ENCODE data around the gene METRNL.
"Not testable (repeated sequence)": the region's sequence is repeated elsewhere in the genome, so short reads cannot be mapped to it uniquely, and the experiment has no call there.

METRNL gene

GRCh38 chr17:83108709-83109108 lies 29.3 kb downstream of the METRNL start:
- DNase-seq (ENCODE audit: low read depth) = no peak

GRCh38 chr17:83109386-83109785 lies 30.0 kb downstream of the METRNL start:
- no peak for DNase-seq (ENCODE audit: low read depth)

GRCh38 chr17:83109793-83110645 lies 30.6 kb downstream of the METRNL start:
- DNase-seq (ENCODE audit: low read depth) = peak; percentile 96

GRCh38 chr17:83110735-83111134 lies 31.3 kb downstream of the METRNL start:
- no peak for DNase-seq (ENCODE audit: low read depth)

GRCh38 chr17:83111516-83112282 lies 32.3 kb downstream of the METRNL start:
- DNase-seq (ENCODE audit: low read depth) = no peak

DNA sequence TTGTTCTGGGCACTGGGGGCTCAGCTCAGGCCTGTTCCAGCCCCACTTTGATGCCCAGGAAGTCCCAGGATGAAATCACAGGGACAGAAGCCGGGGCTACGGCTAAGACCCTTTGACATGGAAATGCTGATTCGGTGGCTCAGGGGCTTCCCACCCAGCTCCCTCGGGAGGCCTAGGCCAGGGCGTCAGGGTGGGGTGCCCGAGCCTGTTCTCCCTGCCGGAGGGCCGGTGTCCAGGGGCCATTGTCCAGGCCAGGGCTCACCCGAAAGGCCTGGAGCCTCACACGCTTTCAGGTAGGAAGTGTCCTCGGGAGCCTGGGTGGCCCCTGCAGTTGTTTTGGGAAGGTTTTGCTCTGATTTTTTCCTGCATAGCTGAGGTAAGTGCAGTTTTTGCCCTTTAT lies 34.0 kb downstream of the METRNL start:
- no peak for DNase-seq (ENCODE audit: low read depth)

DNA sequence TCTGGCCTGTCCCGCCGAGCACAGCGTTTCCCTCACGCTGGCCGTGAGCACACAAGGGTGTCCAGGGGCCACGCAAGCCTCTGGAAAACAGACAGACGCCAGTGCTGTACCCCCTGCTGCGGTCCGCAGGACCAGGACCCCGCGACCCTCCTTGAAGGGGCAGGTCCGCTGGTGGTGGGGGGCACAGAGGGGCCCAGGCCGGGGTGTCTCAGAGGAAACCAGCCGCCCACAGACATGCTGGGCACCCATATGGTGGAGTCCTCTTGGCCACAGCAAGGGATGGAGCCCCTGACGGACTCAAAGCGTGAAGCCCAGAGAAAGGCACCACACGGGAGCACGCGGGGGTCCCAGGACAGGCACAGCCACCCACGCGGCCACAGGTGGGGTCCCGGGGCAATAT lies 34.4 kb downstream of the METRNL start:
- DNase-seq (ENCODE audit: low read depth) = no peak

- no peak for DNase-seq (ENCODE audit: low read depth)
Observed at GRCh38 chr17:83114706-83115105, 35.3 kb downstream of the METRNL start.

- DNase-seq (ENCODE audit: low read depth) = no peak
Observed at GRCh38 chr17:83115202-83115651, 35.8 kb downstream of the METRNL start.

- DNase-seq (ENCODE audit: low read depth) = no peak
Observed at GRCh38 chr17:83115832-83116231, 36.4 kb downstream of the METRNL start.

DNA sequence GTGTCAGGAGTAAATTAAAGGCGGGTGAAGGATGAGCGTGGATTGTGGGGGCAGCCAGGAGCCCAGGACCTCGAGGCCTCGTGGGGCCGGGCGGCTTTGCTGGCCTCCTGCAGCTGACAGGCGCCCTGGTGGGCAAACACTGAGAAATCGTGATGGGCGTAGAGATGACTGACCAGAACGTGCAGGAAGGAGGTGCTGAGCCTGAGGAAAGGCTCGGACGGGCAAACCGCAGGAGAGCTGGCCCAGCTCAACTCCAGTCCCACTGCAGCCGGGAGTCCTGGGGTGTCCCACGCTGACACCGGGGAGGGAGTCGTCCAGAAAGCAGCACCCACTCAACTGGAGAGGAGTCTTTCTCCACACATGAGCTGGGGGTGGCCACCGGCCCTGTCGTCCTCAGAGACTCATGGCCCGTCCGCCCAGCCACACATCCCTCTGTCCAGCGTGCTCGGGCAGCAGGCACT lies 36.9 kb downstream of the METRNL start:
- DNase-seq (ENCODE audit: low read depth) = no peak

DNA sequence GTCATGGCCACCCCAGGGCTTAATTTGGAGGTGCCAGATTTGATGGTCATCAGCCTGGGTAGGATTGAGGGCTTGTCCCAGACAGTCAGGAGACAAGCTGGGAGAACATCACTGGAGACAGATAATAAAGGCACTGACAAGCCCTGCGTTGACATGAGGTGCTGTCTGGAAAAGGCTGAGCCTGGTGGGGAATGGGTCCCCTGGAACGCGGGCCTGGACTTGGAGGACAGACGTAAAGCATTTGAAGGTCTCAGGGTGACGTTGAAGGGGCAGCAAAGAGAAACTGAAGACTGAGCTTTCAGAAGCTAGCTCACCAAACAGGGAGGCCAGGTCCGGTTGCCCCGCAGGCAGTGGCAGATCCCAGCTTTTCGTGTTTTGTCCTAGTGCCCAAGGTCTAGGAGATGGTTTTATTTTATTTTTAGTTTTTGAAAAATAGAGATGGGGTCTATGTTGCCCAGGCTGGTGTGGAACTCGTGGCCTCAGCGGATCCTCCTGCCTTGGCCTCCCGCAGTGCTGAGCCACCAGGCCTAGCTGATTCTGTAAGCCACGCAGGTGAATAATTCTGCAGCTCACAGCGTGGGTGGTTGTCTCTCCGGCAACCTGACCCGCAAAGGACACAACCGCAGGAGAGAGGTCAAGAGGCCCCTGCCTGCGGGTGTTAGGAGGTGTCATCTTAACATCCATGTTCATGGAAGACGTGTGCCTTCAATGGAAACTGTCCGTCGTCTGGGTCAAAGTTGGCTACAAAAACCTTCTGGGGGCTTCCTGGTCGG lies 37.6 kb downstream of the METRNL start:
- DNase-seq (ENCODE audit: low read depth) = no peak

DNA sequence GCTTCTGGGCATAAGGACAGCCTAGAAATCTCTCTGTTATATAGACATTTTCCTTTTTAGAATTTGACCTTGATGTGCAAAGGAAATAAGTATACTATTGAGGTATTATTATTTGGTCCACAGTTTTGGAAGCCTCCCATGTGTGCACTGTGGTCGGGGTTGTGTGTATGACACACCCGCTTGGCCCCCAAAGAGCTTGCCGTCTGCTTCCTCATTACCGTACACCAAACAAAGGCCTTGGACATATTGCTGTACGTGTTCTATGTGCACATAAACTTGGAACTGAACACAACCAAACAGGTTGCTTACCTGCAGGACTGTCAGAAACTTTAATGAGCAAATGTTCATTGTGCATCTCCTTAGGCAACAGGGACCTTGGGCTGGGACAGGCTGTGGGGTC lies 38.2 kb downstream of the METRNL start:
- no peak for DNase-seq (ENCODE audit: low read depth)

- no peak for DNase-seq (ENCODE audit: low read depth)
Observed at GRCh38 chr17:83118071-83118841, 38.8 kb downstream of the METRNL start.

DNA sequence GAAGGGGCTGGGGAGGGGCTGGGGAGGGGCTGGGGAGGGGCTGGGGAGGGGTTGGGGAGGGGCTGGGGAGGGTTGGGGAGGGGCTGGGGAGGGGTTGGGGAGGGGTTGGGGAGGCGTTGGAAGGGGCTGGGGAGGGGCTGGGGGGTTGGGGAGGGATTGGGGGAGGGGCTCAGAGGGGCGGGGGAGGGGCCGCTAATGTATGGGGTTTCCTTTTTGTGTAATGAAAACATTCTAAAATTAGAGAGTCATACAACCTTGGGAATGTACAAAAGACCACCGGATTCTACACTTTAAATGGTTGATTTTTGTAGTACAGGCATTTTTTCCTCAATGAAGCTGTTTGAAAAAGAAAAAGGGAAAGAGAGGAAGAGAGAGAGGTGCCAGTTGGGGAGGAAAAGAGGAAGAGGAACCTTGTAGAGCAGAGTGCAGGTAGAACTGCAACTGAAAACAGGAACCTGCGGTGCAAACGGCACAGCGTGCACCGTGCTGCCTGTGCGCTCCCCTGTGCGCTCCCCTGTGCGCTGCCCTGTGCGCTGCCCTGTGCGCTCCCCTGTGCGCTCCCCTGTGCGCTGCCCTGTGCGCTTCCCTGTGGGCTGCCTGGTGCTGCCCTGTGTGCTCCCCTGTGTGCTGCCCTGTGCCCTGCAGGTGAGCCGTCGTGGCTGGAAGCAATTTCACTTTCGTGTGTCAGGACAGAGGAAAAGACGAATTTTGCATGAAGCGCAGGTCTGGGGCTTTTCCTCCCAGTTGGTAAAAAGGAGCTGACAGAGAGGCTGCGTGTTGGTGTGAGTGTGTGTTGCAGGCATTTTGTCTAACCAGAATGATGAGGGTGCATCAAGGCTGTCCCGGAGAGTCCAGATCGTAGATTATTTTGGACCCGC lies 40.8 kb downstream of the METRNL start:
- no peak for DNase-seq (ENCODE audit: low read depth)

- DNase-seq (ENCODE audit: low read depth) = not testable (repeated sequence)
Observed at GRCh38 chr17:83121473-83121872, 42.1 kb downstream of the METRNL start.

DNA sequence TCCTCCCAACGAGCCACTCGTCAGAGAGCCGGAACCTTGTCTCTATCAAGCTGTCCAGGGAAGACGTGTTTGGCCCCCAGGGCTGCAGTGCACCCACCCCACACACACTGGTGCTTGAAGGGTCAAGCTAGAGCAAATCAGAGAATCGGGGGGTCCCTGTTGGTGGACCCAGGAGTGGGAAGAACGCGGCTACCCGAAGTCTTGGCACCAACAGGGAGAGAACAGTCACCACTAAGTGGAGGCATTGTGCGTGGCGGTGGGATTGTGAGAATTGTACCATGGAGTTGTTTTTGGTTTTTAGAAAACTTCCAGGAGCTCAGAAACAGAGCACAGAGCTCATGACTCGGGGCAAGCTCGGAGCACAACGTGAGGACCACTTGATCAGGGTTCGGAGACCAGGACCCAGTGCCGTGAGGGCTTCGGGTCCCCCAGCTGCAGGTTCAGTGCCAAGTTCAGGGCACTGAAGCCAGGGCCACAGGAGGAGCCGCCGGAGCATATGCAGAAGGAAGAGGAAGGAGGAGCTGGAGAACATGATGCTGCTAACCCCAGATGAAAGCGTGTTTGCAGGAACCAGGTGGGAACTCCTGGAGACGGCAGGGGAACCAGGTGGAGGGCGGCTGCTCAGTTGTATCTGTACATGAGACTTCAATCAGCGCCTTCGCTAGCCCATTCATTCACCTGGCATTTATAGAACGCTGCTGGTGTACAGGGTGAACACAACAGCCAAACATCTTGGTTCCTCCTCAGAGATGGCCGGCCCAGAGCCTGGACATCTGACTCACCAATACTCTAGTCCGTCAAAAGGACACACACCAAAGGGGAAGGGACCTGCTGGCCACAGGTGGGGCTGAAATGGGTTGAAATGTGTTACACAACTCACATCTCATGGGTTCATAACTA lies 42.8 kb downstream of the METRNL start:
- DNase-seq (ENCODE audit: low read depth) = no peak

DNA sequence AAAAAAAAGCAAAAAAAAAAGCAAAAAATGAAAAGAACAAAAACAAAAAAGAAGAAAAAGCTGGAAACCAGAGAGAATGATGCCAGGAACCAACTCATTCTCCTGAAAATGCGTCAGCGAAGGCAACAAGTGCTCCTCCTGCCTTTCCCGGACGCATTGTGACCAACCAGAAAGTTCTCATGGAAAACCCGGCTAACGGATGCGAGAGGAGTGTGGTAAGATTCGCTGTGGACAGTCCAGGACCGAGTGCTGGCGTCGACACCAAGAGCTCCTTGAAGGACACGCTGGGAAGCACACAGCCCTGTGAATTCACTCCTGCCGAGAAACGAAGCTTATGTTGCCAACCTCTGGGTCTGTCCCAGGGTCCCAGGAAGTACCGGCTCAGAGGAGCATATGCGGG lies 43.4 kb downstream of the METRNL start:
- DNase-seq (ENCODE audit: low read depth) = no peak

All from HS-27A (cell line).